H1 (cell line): Measurements from ENCODE around the gene PHACTR2.

ENCODE experiments used
- BACH1 ChIP-seq: IDR thresholded peaks from 2 replicates; pipeline ENCODE4 v1.6.1; 2012; ENCODE audit warnings: low read length, improper control_type of control experiment
- CTCF ChIP-seq, 3 experiments: IDR thresholded peaks; 1 replicate in 2 of 3; 2 replicates in 1 of 3; pipeline versions ENCODE4 v1.5.1 to v1.6.1; 2011; ENCODE audit warnings: low read length in 3 of 3, mild to moderate bottlenecking in 3 of 3, inconsistent platforms in 2 of 3, low read depth in 1 of 3, moderate library complexity in 1 of 3; ENCODE audit not compliant: insufficient read depth in 1 of 3; ENCODE audit errors: control extremely low read depth in 1 of 3
- GABPA ChIP-seq: IDR thresholded peaks from 2 replicates; pipeline ENCODE4 v1.6.1; 2011; ENCODE audit warnings: mild to moderate bottlenecking, low read length, moderate library complexity, borderline replicate concordance; ENCODE audit not compliant: insufficient read depth
- MAX ChIP-seq: IDR thresholded peaks from 2 replicates; pipeline ENCODE4 v1.6.1; 2012; ENCODE audit warnings: inconsistent platforms
- SIN3A ChIP-seq, 2 experiments: IDR thresholded peaks in 1 of 2; conservative IDR thresholded peaks in 1 of 2; 2 replicates each; pipeline ENCODE4 v1.6.1; 2011 to 2012; ENCODE audit warnings: low read length in 2 of 2, improper control_type of control experiment in 1 of 2, low read depth in 1 of 2, mild to moderate bottlenecking in 1 of 2
- SUZ12 ChIP-seq: fragments of 200-600 bp; sonication (generic); IDR thresholded peaks from 2 replicates; pipeline ENCODE4 v1.6.1; 2012; ENCODE audit warnings: mild to moderate bottlenecking, inconsistent platforms, low read length, moderate library complexity, mixed read lengths
- TF ChIP-seq, protein P1 (sequence below): IDR thresholded peaks from 2 replicates; pipeline ENCODE4 v1.6.1; 2011; ENCODE audit warnings: low read depth, mild to moderate bottlenecking, low read length; ENCODE audit not compliant: insufficient read depth

- TF ChIP-seq, protein P1, sequence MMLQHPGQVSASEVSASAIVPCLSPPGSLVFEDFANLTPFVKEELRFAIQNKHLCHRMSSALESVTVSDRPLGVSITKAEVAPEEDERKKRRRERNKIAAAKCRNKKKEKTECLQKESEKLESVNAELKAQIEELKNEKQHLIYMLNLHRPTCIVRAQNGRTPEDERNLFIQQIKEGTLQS = no peak
- no peak for TF ChIP-seq SIN3A (conservative IDR thresholded peaks at IDR 0.05 in 1 of 2, IDR thresholded peaks at IDR 0.05 in 1 of 2; ENCODE audit: low read depth in 1 of 2, low read length in 2 of 2)
- no peak for TF ChIP-seq GABPA
- no peak for TF ChIP-seq MAX
- no peak for TF ChIP-seq CTCF (IDR thresholded peaks at IDR 0.05; ENCODE audit: control extremely low read depth in 1 of 3, insufficient read depth in 1 of 3, low read depth in 1 of 3, low read length in 3 of 3)
- no peak for TF ChIP-seq SUZ12
- TF ChIP-seq BACH1 = no peak
These were observed 20.6 kb downstream of the PHACTR2 start for GRCh38 chr6:143698329-143698728.
